GM19043 (cell line): ENCODE data around the gene TNFAIP8.
A peak's percentile ranks its signal among the peaks of the same experiment; 100 is the strongest.

Experiments
- ATAC-seq: cut with Tn5 transposase; IDR thresholded peaks from one replicate; pipeline ENCODE4 v1.9.1; 2021; ENCODE audit warnings: low read depth; ENCODE audit not compliant: unreplicated experiment

Gene TNFAIP8

DNA sequence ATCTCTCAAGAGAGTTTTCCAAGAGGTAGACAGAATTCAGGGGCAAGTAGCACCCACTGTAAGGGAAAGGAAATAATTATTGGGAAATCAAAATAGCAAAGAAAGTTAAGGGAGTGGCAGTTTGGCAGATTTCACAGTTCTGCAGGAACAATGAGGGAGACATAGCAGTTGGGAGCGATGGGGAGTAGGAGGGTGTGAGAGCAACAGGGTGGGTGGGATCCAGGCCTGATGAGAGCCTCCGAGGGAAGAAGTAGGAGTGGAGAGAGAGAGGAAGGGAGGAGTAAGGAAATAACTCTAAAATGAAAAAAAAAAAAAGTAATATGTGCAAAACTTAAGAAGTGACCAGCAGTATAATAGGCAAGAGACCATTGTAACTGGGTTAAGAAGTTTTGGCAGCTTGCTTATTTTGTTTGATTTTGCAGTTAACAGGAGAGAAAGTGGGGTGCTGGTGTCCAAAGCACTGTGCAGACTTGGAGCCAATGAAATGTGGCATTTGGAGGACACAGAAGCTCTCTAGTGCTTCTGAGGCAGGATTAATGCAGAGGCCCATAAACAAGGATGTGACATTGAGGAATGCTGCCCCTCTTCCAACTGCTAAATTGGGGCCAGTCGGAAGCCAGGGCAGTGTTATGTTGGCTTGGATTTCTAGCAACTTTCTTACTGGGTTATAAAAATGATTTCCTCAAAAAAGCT lies 10.2 kb downstream of the TNFAIP8 start:
- ATAC-seq = no peak

DNA sequence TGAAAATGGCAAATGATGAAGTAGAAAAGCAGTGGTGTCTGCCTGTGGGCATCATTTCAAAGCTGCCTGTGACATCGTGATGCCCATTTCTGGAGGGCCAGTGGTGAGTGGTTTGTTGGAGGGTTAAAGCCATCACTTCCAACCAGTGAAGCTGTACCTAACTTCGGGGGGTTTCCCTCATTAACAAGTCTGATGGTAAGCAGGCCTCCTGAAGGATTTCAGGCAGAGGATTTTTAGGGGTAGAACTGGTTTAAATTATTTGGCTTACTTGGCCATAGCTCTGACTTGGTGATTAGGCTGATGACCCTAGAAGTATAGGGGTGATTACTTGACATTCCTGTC lies 10.7 kb downstream of the TNFAIP8 start:
- ATAC-seq = no peak

DNA sequence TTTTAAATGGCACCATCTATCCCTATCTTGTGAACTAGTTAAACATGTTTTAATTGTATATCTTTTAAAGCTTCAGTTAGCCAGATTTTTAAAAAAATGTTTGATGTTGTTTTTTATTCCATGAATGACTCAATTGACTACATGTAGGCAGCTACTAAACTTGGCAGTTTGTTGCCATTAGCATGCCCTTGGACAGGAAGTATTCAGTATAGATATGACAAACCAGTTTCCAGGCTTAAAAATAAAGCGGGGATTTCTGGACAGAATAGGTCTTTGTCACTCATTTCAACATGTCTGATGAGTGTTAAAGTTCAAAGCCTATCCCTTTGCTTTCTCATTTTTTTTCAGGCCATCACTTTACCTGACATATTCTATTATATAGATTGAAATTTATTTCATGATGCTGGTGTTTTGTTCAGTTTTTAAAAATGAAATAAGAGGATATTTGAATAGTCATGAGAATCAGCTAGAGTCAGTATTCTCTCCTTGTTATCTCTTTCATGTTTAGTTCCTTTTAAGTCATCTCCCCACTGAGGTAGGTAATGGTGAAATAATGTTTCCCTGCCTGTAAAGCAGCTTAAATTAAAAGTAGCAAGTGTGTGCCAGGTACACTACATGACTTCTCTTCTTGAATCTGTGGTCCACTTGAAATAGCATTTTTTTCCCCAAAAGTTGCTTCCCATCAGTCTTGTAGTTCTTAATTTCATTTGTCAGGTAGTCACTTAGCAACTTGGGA lies 11.9 kb downstream of the TNFAIP8 start:
- peak; percentile 74 for ATAC-seq

DNA sequence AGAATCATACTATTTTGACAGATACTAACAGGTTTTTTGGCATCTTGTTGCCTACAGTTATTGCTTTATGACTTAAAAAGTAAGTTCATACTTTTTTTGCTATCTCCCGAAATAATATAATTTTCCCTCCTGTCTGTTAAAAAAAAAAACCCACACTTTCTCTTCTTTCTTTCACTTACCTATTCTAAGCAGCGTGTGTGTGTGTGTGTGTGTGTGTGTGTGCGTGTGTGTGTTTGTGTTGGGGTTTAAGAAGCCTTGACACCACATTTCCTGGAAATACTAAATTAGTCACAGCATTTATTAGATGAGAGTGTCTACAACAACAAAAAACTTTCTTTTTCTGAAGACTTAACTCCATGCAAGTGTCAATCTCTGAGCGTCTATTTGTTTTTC lies 12.4 kb downstream of the TNFAIP8 start:
- no peak for ATAC-seq

DNA sequence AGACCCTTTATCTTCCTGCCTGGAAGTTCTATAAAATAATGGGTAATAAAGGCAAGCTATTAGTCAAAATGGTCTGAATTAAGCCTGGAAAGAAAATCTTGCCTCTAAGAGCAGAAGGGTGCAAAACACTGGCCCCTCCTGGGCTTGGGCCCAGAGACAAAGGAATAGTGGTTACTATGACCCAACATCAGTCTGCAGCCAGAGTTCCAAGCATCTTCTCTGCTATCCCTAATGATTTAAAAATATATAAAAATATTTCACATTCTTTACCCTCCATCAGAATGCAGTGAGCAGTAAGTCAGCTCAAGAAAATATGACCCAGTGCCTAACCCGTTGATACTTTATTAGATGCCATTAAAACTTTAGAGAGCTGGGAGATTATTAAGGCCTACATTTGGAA lies 14.7 kb downstream of the TNFAIP8 start:
- no peak for ATAC-seq

DNA sequence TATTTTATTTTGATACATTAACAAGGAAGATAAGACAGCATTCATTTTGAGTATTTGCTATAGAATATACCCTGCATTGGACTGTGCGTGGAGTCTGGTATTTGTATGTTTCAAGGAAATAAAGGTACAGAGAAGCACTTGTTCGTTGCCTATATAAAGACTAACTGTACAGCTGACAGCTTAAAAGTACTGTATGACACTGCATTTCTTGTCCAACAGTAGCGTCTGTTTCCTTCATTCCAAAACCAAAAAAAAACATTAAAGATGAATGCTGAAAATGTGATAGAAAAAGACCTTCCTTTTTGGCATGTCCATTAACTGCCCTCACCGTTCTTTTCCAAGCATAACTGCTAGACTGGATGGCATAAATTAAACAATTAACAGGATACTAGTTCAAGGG lies 15.3 kb downstream of the TNFAIP8 start:
- ATAC-seq = no peak

DNA sequence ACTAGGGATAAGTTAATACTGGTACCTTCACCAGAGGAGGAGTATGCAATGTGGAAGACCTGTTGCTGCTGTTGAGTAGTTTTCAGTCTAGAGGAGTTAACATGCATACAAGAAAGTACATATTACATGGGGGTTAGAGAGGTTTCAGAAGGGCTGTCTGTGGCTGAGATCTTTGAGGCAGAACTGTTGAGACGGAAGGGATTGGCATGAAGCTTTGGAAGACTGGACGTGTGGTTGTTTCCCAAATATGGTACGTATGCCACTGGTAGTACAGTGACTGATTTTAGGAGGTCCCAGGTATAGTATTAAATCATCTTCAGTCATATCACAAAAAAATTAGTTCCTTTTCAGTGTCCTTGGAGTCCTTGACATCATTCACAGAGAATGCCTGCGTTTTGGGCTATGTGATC lies 17.6 kb downstream of the TNFAIP8 start:
- peak; percentile 84 for ATAC-seq

DNA sequence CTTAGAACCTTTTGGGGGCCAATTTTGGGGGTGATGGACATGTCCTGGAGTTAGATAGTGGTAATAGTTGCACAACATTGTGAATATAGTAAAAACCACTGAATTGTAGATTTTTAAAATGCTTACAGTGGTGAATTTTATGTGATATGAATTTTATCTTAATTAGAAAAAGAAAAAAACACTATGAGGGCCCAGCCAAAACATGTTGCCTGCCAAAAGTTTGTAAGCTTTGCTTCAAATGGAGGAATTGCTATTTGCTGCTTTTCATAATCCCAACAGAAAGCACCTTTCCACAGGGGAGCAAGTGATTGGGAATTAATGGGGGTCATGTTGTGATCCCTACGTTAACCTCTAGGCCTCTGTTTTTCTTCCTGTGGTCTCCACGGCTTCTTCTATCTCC lies 19.1 kb downstream of the TNFAIP8 start:
- ATAC-seq = no peak

DNA sequence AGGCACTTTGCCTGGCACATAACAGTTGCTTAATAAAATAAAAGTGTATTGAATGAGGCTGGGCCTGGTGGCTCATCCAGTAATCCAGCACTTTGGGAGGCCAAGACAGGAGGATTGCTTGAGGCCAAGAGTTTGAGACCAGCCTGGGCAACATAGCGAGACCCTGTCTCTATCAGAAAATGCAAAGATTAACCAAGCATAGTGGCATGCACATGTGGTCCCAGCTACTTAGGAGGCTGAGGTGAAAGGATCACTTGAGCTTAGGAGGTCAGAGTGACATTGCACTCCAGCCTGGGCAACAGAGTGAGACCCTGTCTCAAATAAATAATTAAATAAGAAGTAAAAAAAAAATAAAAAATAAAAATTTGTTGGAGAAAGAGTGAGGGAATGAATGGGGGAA lies 21.2 kb downstream of the TNFAIP8 start:
- ATAC-seq = no peak

DNA sequence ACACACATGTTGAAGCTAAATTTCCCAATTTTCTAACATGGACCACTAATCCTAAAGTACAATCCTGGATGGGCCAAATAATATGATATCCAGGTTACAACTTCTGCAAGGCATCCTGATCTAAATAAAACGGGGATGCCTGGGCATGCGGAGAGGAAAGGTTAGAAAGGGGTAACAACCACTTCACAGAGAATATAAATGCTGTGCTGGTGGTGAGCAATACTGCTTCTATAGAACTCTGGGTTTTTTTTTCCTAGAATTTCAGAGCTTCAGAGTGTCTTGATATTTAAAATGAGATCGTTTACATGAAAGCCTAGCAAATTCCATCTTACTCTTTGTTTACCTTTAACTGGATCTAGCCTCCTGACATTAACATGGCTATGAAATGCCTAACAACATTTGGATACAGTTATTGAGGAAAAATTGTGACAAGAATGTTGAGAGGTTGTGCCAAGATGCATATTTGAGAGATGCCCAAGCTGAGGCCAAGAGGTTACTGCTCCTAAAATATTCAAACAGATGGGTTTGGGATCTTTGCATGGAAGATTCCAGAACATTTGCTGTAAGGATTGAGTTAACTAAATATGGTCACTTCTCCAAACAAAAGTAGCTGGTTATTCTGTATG lies 22.4 kb downstream of the TNFAIP8 start:
- ATAC-seq = no peak

DNA sequence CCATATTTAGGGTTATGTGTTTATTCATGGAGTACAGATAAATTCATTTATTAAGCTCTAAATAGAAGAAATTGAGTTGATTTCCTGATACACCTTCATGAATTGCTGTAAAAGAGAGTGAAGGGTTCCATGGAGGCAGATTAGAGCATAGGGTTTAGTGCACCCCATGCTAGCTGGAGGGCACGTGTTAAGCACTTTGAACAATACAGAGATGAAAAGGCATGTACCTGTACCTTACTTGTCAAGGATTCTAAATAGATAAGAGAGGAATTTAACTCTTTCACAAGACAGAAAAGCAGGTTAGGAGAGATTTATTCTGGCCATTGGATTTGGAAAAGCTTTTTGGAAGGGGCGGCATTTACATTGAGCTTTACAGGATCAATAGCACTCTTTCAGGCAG lies 23.3 kb downstream of the TNFAIP8 start:
- ATAC-seq = no peak

DNA sequence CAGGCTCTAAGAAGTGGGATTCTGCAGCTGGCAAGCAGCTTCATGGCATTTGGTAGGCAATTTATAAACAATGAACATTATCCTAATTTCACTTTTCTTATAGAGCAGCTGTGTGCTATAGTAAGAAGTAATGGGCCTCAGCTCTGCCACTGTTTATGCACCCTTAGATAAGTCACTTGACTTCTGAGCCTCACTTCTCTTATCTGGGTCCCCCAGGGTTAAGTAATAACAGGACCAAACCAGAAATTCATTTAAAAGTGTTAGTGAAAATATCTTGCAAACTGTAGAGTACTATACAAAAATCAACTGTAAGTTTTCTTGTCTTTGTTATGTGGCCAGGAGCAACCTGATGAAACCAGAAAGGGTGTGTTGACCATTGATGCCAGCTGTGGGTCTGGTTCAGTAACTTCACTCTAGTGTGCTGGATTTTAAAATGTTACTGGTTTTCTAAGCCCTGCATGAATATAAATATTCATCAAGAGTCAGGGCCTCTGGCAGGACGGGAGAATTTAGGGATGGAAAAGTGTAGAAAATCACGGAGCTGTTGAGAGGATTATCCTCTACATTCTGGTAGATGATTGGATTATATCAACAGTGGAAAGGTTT lies 24.2 kb downstream of the TNFAIP8 start:
- no peak for ATAC-seq

DNA sequence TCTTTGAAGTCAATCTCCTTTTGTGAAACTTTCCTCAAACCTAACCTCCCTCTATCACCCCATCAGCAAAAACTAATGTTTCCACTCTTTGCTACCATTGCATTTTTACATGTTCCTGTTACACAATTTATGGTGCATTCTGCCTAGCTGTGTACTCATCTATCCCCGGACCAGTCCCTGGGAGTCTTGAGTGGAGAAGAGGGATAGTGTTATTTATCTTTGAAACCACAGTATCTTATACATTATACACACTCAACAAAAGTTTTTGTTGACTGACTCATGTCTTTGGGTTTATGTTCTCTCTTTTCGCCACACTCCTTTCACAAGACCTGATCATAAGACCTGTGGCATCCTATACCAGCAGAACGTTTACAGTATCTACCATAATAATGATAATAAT lies 26.4 kb downstream of the TNFAIP8 start:
- ATAC-seq = no peak

DNA sequence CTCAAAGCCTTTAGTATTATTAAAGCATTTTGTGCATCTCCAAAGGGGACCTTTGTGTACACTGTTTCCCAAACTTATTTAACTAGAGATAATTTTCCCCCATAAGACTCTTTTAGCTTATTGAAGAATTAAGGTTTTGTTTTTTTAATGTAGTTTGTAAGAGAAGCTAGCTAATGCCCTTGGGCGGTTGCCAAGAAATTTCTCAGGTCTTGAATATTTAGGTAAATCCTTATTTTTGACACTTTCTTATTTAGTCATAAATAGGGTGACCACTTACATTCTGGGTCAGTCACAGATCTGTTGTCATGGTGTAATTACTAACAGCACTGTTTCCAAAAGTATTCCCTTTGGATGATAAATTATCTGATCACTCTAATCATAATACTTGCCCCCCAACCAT lies 27.2 kb downstream of the TNFAIP8 start:
- no peak for ATAC-seq

DNA sequence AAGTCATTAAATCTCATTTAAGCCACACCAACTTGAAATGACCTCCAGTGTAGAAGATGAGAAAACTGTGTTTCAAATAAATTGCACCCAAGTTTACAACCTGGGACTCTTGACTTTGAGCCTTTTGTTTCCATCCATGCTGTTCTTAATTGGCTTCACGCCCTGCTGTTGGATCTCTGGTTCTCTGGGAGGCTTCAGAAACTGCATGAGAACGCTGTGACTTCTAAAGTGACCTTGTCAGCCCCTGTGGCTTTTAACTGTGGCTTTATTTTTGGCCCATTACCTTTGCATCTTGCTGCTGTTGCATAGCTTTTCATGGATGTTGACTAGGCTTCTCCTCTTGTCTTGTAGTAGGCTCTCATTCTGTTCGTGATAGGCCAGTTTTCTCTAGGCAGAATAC lies 29.3 kb downstream of the TNFAIP8 start:
- ATAC-seq = peak; percentile 50

DNA sequence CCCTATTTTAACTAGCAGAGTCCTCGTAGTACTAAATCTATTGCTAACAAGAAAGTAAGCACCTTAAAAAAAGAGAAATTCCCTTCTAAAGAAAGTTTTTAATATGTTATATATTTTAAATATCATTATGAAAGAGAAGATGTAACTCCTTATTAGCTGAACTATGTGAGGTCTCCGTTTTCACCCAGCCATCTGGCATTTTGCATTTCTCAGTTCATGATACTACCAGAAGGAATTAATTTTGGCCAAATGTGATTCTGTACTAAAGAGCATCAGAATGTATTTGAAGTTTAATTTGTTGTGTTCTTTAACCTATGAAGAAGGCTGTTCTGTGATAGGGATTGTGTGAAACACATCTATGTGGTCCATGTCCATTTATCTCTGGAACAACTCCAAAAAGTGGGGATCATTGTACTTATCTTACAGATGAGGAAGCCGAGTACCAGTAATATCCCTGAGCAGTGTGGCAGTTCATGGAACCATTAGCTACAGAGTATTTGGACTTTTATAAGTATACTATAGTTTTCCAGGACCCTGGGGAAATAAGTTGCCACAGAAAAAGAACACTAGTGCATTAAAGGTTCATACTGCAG lies 29.8 kb downstream of the TNFAIP8 start:
- ATAC-seq = peak; percentile 36

DNA sequence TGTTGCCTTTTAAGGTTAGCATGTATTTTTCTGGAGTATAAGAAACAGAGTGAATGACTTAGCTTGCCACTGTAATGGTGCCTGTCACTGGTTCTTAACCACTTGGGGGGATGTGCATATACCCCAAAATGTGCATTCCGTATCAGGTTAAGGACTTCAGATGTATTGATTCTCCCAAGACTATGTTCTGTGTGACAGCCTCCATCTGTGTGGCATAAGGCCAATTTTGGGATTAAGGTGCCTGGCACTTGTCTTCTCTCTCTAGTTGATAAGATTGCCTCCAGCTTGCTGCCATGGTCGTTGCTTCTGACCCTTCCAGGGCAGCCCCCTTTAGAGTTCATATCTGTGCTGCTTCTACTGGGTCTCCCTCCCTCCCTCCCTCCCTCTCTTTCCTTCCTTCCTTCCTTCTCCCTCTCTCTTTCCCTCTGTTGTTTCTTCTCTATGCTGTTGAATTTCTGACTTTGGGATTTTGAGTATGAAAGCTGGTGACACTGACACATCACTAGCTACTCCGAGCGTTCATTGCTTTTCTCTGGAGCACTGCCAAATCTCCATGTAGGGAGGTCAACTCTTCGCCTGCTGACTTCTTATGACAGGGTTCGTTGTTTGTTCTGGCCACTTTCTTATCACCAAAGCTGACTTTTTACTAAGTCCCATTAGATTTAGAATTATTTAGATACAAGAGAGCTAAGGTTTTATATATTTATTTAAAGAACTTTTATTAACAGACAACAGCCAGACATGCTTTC lies 31.0 kb downstream of the TNFAIP8 start:
- no peak for ATAC-seq

DNA sequence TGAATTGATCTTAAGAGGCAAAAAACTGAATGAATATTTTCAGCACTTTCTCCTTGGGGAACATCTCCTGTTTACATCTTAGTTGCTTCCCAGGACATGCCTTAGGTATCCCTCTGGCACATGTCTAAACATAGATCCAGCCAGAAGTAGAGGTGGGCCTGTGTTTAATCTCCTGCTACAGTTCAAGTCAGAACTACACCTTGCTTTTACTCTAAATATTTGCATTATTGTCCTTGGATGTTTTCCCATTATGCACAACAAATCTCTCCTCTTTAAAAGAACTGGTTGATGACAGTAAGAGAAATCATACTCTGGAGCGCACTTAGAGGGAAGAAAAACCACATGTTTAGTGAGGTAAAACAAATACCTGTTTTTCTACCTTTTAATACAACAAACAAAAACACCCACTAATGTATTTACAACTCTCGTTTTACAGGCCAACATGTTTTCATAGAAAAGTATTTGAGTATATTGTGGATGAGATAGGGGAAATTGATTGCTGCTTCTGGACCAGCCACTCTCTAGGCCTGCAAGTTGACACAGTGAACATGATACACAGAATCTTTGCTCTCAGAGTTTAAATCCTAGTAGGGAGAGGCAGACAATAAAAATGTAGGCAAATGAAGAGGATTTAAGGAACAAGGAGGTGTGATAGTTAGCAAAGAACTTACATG lies 32.3 kb downstream of the TNFAIP8 start:
- ATAC-seq = no peak

DNA sequence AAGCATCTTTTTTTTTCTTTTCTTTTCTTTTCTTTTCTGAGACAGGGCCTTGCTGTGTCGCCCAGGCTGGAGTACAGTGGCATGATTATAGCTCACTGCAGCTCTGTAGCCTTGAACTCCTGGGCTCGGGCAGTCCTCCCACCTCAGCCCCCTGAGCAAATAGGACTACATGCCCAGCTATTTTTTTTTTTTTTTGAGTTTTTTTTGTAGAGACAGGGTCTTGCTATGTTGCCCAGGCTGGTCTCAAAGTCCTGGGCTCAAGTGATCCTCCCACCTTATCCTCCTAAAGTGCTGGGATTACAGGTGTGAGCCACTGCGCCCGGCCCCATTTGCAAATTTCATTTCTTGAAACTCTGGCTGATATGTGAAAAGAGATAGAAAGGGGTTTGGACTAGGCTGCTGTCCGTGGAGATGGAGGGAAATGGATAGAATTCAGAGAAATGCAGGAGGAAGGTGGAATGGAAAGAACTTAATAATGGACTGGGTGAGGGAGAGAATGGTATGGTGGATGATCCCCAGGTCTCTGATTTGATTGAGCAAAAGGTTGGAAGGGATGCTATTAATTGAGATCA lies 32.9 kb downstream of the TNFAIP8 start:
- no peak for ATAC-seq
